GM21528 (cell line): ENCODE measurements around the gene KDM5D.

Source experiments
- ATAC-seq: cut with Tn5 transposase; IDR thresholded peaks from one replicate; pipeline ENCODE4 v1.9.1; 2021; ENCODE audit warnings: mild to moderate bottlenecking, moderate library complexity; ENCODE audit not compliant: unreplicated experiment, low FRiP score

KDM5D gene

GRCh38 chrY:19744381-19745378 is at the start of gene KDM5D:
Gene KDM5D, minus strand, starts transcription at chrY:19744726. Its CDS starts 192 bp downstream, at chrY:19744534.
- ATAC-seq = peak; percentile 86

GRCh38 chrY:19768375-19768774 is 23.8 kb upstream of the KDM5D start:
- ATAC-seq = no peak

- ATAC-seq = no peak
Observed at GRCh38 chrY:19743331-19743730, 1.2 kb downstream of the KDM5D start.

- no peak for ATAC-seq
Observed at GRCh38 chrY:19742153-19742552, 2.4 kb downstream of the KDM5D start.

- no peak for ATAC-seq
Observed at GRCh38 chrY:19734425-19734824, 10.1 kb downstream of the KDM5D start.

GRCh38 chrY:19717950-19718349 is 26.6 kb downstream of the KDM5D start:
- ATAC-seq = peak; percentile 92

GRCh38 chrY:19717146-19717545 is 27.4 kb downstream of the KDM5D start:
- ATAC-seq = no peak

- ATAC-seq = no peak
Observed at GRCh38 chrY:19715226-19715625, 29.3 kb downstream of the KDM5D start.

- ATAC-seq = peak; percentile 52
Observed at GRCh38 chrY:19713430-19713829, 31.1 kb downstream of the KDM5D start.

GRCh38 chrY:19706273-19706672 is 38.3 kb downstream of the KDM5D start:
- ATAC-seq = no peak

- no peak for ATAC-seq
Observed at GRCh38 chrY:19698495-19698894, 46.0 kb downstream of the KDM5D start.

GRCh38 chrY:19680821-19681220 is 63.7 kb downstream of the KDM5D start:
- ATAC-seq = no peak
